Measurements from ENCODE around the gene NDUFAF7. TPM values are rescaled to one million over a fixed set of nuclear protein-coding genes. Genes with fewer than 3 reads are reported as not detected.

NDUFAF7 gene
- total and polyA plus RNA-seq, 2 of the 13 experiments (the other 11 are each of a cell fraction or from before 2014, with no cell fraction given), result 27.0 to 40.8 TPM

- H3K36me3 ChIP-seq (replicated peaks in 1 of 2; ENCODE audit: control insufficient read depth in 1 of 2, insufficient read depth in 2 of 2, low read length in 2 of 2), result peaks cover 19 to 78% of the 10 kb centered on the region in 2 experiments
- POLR2A ChIA-PET, result no interaction called here
- no TSS peak for BruUV-seq (replicated peaks)
Observed at GRCh38 chr2:37250869-37251740, 19.6 kb downstream of the NDUFAF7 start.

More at GRCh38 chr2:37250869-37251740, 19.6 kb downstream of the NDUFAF7 start:
- H2AFZ ChIP-seq (ENCODE audit: low read length), result no peak overlapping the region
- CTCF ChIA-PET (ENCODE audit: low intra/inter-chr PET ratio, low total read pairs), result no interaction called here
- 98% methylated on average over 5 of the region's 5 CpGs for WGBS (ENCODE audit: low lambda C conversion rate)
- H3K9me3 ChIP-seq (ENCODE audit: low read length), result no peaks in the 10 kb centered on the region
- H3K4me2 ChIP-seq (ENCODE audit: low read depth, low read length), result no peak overlapping the region
- in situ Hi-C loops (cut with HindIII; ENCODE audit: extremely low pct_ligation_motif_present, low pct_unique_long_range_greater_than_20kb), result no loop called here
- H3K27me3 ChIP-seq (ENCODE audit: control insufficient read depth in 1 of 2, insufficient read depth in 2 of 2, low read length in 2 of 2), result no peaks in the 10 kb centered on the region
- FAIRE-seq (no peak), DNase-seq (ENCODE audit: low spot score) (no peak), ATAC-seq (no peak)
- TF ChIP-seq ZNF780A (CRISPR knock-in tag; IDR thresholded peaks at IDR 0.05) (no peak), ISL2 (CRISPR knock-in tag; IDR thresholded peaks at IDR 0.05) (no peak), HMGA1 (CRISPR knock-in tag; conservative IDR thresholded peaks at IDR 0.05) (no peak), ZNF792 (CRISPR knock-in tag; IDR thresholded peaks at IDR 0.05) (no peak), RNF219 (CRISPR knock-in tag; IDR thresholded peaks at IDR 0.05) (no peak), AGO1 (IDR thresholded peaks at IDR 0.05; ENCODE audit: low read depth, low read length, poor library complexity, severe bottlenecking) (no peak), NFE2 (CRISPR knock-in tag; IDR thresholded peaks at IDR 0.05) (no peak), CENPX (CRISPR knock-in tag; IDR thresholded peaks at IDR 0.05) (no peak), POLR2G (IDR thresholded peaks at IDR 0.05; ENCODE audit: low read depth, low read length) (no peak)
- H3K27ac ChIP-seq (ENCODE audit: extremely low read length, insufficient read depth, low read length), result no peak overlapping the region
- no peak overlapping the region for H3K4me3 ChIP-seq (replicated peaks in 1 of 3; ENCODE audit: insufficient read depth in 1 of 3, low read depth in 2 of 3, low read length in 3 of 3)
- intact Hi-C loops (cut with micrococcal nuclease; ENCODE audit: unreplicated experiment), result no loop called here
- H3K4me1 ChIP-seq (ENCODE audit: insufficient read depth, low read length), result no peaks in the 10 kb centered on the region
- H4K20me1 ChIP-seq (ENCODE audit: insufficient read depth, low read length), result no peaks in the 10 kb centered on the region
- no peak overlapping the region for H3K9ac ChIP-seq (ENCODE audit: insufficient read depth, low read depth, low read length)
- H3K79me2 ChIP-seq (ENCODE audit: insufficient read depth, low read length), result no peaks in the 10 kb centered on the region
